Measurements from ENCODE around the gene SMIM21. TPM values are rescaled to one million over a fixed set of nuclear protein-coding genes. Genes with fewer than 3 reads are reported as not detected.

SMIM21 gene
- total and polyA plus RNA-seq, 3 donors from 2014 or later: 0.50 to 3.2 (median 2.8) TPM

- Histone ChIP-seq H3K36me3 (ENCODE audit: low read depth, missing control alignments) (no peaks in the 10 kb centered on the region), H3K27ac (peak overlapping the region in 1 of 2 donors; percentile 55), H3K27me3 (no peaks in the 10 kb centered on the region), H3K4me3 (no peak overlapping the region), H3K9me3 (no peaks in the 10 kb centered on the region), H3K4me1 (peaks cover 11% of the 10 kb centered on the region)
- intact Hi-C loops (cut with DNase I; ENCODE audit: low total_unique reads): no loop called here
- TF ChIP-seq POLR2A (IDR thresholded peaks at IDR 0.05) (no peak), CTCF (IDR thresholded peaks at IDR 0.05) (no peak)
- 47 to 63% methylated on average over 5 to 11 of the region's 11 CpGs for WGBS, 2 donors
- peak; percentile 76 for DNase-seq
Measured at GRCh38 chr18:75360941-75361340, 66.6 kb downstream of the SMIM21 start.

GRCh38 chr18:75360215-75360614, 67.3 kb downstream of the SMIM21 start:
- Histone ChIP-seq H3K4me3 (no peak overlapping the region), H3K4me1 (peaks cover 7% of the 10 kb centered on the region), H3K36me3 (ENCODE audit: low read depth, missing control alignments) (no peaks in the 10 kb centered on the region), H3K9me3 (no peaks in the 10 kb centered on the region), H3K27ac (peak overlapping the region; percentile 32 to 62), H3K27me3 (no peaks in the 10 kb centered on the region)
- intact Hi-C loops (cut with DNase I; ENCODE audit: low total_unique reads): no loop called here
- TF ChIP-seq CTCF (IDR thresholded peaks at IDR 0.05) (no peak), POLR2A (IDR thresholded peaks at IDR 0.05) (no peak)
- DNase-seq: peak; percentile 84
- WGBS, 2 donors: 30 to 38% methylated on average over 8 of the region's 8 CpGs

Other genes starting within 250 kb of the SMIM21 start
- 10 to 100 TPM; 13.9 to 27.9 TPM for gene PTGR3, start 218.6 kb downstream of the SMIM21 start, total RNA-seq
- 15.7 TPM for gene PTGR3, start 218.6 kb downstream of the SMIM21 start, polyA plus RNA-seq (ENCODE audit: insufficient read depth, low read depth, low replicate concordance)
- gene TSHZ1, start 216.9 kb downstream of the SMIM21 start, total RNA-seq: 10 to 100 TPM; 18.4 to 36.2 TPM
- gene TSHZ1, start 216.9 kb downstream of the SMIM21 start, polyA plus RNA-seq (ENCODE audit: insufficient read depth, low read depth, low replicate concordance): 12.8 TPM